NOMO-1 treated with dmso at 0.1 percent for 144 hours (cell line): Measurements from ENCODE around the gene SPNS2.
A peak's percentile ranks its signal among the peaks of the same experiment; 100 is the strongest.

Experiments used
- DNase-seq: peaks from one replicate; lab custom pipeline; 2025; ENCODE audit not compliant: unreplicated experiment; lab: John Stamatoyannopoulos, UW

The SPNS2 gene

DNA sequence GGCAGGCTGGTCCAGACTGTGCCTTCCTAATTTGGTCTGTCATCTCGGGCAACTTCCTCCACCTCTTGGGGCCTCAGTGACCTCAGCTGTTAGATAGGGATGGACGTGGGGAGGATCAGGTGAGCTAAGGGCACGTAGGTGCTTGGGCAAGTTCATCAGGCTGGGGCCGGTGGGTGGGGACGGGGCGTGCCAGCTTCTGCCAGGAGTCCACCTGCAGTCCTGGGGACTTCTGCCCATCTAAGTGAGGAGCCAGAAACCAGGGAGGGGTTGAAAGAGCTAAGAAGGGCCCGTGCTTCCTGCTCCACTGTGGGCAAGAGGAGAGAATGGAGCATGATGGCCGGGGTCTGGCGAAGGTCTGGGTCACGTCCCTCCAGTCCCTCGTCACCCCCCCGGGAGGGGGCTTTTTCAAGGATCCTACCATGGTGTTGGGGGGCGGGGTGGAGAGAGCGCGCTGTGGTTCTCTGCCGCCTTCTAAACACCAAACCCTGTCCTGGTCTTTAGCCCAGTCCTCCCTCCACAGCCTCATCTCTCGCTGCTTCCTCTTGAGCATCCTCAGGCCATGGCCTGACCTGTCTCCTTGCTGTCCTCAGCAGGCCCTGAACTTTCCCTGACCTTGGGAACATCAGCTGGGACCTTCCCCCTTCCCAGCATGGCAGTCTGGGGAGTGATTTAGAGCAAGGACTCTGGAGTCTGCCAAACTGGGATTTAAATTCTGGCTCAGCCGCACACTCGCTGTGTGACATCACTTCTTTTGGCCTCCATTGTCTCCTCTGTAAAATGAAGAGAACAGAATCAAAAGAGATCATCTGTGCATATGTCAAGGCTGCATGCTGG lies 21.6 kb downstream of the SPNS2 start:
- no peak for DNase-seq

DNA sequence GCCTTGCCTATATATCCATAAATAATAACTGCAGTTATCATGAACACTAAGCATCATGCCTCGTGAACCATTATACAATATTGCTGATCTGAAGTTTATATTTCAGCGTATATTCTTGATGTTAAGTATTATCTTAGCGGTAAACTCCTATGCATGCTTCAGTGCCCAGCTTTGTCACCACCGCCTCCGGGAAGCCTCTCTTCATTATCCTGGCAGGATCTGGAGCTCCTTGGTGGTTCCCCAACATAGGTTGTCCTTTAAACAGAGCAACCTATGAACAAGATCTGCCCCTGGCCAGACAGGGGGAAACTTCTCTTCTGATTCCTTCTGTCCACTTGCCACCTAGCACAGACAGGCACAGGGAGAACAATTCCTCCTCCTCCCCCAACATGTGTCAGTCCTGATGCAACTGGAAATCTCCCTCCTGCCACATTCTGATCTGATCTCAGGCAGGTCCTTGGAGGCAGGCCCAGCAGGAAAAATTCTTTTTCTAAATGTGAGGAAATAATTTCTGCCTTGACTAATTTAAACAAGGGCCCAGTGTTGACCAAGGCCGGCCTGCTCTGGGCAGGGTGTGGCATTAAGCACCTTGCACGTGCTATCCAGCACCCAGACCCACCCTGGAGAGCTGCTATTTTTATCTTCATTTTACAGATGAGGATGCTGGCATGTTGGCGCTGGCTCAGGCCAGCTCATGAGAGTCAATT lies 22.4 kb downstream of the SPNS2 start:
- no peak for DNase-seq

DNA sequence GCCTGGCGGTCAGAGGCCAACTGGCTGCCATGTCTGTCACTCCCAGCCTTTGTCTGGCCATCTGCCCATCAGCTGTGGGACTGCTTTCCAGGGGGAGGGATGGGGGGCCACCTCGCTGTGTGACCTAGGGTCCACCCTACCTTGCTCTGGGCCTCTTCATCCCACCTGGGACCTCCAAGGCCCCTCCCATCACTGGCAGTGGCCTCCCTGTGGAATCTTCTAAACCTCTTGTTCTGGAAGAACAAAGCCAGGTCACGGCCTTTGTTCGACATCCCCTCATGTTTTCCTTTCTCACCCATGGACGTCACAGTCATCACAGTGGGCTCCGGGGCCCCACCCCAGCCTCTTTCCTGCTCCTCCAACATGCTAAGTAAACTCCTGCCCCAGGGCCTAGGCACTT lies 24.0 kb downstream of the SPNS2 start:
- no peak for DNase-seq

DNA sequence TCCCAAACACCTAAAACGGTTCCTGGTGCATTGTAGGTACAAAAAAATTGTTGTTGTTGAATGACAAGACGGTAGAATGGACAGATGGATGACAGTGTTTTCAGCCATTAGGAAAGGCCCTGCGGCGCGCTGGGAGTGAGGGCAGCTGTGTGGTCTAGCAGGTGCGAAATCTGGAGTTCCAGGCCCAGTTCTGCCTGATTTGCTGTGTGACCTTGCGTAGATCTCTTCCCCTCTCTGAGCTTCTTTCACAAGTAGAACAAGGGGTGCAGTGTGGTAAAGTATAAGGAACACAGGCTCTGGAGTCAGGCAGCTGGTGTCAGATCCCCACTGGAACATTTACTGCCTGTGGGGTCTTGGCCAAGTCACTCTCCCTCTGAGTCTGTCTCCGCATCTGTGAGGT lies 25.3 kb downstream of the SPNS2 start:
- DNase-seq = no peak

DNA sequence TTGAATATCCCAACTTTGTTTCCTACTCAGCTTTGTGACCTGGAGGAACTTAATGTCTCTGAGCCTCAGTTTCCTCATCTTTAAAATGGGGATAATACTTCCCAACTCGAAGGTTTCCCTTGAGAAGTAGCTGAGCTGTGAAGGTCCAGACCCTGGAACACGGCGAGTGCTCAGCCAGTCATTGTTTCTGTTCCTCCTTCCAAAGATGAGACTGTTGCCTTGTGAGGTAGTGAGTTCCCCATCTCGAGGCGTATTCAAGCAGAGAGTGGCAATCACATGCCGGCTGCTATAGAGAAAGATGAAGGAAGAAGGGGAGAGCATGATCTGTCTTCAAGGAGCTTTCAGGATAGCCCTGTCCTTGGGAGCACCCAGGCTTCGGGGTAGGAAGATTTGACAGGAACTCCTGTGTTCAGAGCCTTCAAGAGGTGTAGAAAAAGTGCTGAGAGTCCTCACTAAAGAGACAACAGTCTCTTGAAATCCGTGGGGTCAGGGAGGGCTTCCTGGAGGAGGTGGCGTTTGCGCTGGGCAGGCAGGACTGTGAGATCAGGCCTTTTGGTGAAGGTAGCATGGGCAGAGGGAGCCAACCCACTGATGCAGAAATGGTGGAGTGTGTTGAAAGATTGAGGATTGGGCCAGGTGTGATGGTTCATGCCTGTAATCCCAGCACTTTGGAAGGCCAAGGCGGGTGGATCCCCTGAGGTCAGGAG lies 27.2 kb downstream of the SPNS2 start:
- no peak for DNase-seq

DNA sequence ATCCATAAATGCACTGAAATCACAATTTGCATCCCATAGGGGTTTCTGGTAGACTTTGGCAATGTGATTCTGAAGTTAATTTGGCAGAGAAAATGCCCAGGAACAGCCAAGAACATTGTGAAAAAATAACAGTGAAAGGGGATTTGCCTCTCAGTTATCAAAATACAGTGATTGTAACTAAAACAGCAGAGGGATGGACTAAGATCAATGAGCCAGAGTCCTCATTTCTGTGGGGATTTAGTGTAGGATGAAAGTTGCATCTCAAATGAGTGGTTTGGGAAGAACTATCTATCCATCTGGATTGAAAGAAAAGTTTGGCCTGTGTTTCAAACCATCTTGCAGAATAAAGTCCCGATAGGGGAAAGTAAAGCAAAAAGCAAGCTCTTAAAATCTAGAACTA lies 28.5 kb downstream of the SPNS2 start:
- no peak for DNase-seq

DNA sequence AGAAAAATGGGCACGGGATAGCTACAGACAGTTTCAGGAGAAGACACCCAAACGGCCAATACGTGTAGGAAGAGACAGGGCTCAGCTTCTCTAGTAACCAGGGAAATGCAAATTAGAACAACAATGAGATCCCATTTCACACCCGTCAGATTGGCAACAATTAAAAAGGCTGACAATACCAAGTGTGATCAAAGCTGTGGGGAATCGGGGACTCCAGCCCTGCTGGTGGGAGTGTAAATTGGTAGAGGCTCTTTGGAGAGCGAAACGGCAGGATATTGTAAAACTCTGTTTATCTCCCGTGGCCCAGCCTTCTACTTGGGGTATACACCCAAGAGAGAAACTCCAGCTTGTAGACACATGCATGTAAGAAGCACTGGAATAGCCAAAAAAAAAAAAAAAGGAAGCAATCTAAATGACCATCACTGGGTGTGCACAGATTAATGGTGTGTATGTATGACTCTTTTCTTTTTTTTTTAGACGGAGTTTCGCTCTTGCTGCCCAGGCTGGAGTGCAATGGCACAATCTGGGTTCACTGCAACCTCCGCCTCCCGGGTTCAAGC lies 29.0 kb downstream of the SPNS2 start:
- peak; percentile 30 for DNase-seq

DNA sequence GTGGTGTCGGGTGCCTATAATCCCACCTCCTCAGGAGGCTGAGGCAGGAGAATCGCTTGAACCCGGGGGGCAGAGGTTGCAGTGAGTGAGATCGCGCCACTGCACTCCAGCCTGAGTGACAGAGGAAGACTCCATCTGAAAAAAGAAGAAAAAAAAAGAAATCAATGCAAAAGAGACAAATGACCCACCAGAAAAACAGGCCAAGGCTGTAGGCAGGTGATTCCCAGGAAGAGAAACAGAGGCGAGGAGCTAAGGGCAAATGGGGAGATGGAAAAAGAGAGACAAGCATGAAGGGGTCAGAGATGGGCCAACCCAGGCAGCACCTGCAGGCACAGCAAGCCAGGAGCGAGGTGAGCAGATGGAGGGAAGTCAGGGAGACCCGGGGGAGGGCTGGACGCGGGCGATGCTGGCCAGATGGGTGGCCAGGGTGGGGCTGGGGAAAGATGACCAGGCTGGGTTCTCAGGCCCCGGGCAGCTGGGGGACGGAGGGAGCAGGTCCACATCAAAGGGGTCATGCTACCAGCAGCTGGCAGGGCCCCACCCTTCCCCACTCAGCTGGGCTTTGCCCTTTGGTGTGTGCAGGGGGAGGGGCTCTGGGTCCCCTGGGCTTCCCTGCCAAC lies 31.0 kb downstream of the SPNS2 start:
- no peak for DNase-seq

DNA sequence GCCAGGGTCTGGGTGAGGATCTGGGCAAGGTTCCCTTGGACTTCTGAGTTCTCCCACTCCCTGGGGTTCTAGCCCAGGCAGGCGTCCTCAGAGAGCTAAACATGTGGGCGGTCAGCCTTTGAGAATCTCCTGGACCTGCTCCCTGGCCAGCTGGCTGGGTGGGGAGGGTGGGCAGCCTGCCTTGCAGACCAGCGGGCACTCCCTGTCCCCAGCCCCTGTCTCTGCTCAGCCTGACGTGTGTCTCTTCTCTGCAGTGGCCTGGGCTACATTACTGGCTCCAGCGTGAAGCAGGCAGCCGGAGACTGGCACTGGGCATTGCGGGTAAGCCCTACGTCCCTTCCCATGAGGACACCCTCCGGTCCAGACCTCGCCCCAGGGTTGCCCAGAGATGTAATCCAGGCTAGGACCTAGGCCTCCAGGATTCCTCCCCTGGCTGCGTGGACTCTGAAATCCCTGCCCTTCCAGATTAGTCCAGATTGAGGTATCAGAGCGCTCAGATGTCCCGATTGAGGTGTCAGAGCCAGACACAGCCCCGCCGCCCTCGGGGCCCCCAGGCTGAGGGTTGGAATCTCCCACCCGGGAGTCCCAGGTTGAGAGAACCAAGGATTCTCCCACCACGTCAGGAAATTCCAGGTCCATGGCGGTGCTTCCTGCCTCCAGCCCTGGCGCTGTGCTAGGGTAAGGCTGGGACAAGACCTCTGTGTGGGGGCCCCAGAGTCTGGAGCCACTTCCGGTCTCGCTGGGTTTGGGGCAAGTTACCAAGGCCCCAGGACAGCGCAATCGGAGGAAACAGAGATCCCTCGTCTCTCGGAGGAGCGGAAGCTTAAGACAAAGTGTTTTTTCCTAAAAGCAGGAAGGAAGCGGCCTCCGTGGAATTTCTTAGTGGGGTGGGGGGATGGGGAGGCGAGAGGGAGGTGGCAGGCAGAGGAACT lies 32.4 kb downstream of the SPNS2 start:
- DNase-seq = no peak

DNA sequence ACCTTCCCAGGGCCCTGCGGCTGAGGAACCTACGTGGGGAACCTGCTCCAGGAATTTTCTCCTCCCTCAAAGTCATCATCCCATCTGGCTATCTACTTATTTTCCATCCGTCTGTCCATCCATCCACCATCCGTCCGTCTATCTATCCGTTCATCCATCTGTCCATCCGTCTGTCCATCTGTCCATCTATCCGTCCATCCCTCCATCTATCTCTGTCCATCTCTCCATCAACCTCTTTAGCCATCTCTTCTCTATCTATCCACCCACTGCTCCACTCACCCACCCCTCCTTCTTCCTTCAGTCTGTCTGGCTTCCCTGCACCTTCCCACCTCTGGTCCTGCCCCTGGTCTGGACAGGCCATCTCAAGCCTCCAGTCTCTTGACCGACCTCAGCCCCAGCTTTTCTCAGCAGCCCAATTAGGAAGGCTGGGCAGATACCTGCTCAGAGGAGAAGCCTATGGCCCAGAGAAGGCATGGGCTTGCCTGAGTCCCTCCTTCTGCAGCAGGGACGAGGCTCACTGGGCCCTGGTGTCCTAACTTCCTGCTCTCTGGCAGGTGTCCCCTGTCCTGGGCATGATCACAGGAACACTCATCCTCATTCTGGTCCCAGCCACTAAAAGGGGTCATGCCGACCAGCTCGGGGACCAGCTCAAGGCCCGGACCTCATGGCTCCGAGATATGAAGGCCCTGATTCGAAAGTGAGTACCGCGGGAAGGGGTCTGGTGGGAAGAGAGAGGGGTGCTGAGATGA lies 33.5 kb downstream of the SPNS2 start:
- no peak for DNase-seq

DNA sequence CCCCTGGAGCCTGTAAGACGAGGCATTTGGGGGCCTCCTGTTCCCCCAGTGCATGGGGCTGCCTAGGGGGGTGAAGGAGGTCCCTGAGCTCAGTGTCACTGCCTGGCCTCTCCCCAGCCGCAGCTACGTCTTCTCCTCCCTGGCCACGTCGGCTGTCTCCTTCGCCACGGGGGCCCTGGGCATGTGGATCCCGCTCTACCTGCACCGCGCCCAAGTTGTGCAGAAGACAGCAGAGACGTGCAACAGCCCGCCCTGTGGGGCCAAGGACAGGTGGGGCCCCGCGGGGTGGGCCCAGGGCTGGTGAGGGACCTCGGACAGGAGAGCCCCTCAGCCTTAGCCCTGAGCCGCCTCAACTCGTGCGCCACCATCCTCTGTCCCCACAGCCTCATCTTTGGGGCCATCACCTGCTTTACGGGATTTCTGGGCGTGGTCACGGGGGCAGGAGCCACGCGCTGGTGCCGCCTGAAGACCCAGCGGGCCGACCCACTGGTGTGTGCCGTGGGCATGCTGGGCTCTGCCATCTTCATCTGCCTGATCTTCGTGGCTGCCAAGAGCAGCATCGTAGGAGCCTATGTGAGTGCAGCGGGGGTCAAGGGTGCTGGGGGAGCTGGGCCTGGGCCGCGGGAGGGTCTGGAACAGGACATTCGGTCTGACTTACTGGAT lies 34.3 kb downstream of the SPNS2 start:
- DNase-seq = no peak

DNA sequence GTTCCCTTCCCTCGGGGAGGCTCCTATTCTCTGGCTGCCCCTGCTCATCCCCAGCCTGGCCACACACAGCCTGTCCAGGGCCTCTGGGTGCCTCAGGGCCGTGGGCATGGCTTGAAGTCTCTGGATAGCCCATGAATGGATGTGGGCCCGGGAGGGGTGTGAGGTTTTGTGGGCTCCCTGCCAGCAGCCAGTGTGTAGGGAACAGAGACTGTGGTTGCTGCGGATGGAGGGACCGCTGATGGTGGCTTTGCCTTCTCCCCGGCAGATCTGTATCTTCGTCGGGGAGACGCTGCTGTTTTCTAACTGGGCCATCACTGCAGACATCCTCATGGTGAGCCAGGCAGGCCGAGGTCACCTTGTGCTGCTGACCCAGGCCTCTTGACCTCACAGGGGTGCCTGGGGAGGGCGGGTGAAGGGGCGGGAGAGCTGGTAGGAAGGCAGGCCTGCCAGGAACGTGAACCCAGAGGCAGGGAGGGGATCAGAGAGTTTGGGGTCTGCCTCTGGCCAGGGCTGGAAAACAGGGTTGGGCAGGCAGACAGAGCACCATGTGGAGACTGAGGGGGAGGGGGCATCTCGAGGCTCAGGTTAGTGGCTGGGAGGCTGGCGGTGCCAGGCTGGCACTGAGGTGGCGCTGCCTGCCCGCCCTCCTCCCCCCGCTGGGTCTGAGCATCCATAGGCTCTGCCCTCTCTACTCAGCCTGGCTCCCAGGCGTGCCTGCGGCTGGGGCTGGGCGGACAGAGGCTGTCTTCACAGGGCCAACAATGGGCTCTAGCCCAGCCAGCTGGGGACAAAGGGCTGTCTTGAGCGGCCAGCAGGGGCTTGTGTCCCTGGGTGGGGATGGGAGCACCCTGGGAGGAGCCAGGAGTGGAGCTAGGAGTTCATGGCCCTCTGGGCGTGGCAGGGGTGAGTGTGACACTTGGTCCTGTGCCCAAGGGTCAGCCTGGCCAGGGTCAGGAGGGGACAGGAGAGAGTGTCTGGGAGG lies 35.1 kb downstream of the SPNS2 start:
- DNase-seq = no peak

DNA sequence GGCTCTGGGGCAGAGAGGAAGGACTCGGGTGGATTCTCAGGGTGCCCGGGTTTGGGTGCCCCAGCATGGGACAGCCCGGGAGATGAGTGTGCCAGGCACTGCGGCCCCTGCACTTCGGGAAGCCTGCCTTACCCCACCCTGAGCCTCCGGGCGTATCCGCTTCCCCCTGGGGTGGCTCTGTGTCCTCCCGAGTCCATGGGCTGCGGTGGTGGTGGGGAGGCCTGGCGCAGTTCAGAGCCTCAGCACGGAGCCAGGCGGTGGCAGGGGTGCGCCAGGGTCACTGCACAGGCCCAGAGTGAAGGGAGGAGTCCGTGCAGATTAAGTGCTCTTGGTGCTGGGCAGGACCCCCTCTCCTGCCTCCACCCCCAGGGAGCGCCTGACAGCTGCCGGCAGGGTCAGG lies 35.8 kb downstream of the SPNS2 start:
- DNase-seq = no peak

DNA sequence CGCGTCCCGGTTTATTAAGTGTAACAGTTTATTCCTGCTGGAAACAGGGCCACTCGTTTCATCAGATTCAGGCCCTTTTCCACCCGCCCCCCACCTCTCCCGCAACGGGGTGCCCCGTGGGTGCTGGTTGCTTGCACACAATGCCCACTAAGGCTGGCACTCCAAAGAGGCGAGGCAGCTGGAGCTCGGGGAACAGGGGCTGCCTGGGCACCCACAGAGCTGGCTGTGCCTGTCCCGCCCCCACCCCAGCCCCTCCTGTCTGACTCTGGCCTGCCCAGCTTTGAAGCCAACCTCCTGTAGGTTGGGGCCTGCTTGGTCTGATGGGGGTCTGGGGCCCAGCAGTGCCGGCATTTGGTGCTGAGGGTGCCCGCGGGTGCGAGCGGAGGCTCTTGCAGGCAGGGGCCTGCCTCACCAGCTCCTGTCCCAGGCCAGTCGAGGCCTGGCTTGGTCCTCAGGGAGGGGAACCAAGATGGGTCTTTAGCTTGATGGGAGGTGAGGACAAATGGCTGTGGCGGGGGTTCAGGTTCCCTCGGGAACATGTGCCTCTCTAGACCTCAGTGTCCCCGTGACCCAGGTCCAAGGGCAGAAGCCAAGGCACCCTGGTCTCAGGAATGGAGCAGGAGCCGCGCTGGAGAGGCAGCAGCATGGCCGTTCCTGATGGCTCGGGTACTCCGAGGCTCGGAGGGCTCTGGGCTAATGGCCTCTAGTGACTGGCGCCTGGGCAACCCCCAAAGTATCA lies 36.4 kb downstream of the SPNS2 start:
- no peak for DNase-seq

DNA sequence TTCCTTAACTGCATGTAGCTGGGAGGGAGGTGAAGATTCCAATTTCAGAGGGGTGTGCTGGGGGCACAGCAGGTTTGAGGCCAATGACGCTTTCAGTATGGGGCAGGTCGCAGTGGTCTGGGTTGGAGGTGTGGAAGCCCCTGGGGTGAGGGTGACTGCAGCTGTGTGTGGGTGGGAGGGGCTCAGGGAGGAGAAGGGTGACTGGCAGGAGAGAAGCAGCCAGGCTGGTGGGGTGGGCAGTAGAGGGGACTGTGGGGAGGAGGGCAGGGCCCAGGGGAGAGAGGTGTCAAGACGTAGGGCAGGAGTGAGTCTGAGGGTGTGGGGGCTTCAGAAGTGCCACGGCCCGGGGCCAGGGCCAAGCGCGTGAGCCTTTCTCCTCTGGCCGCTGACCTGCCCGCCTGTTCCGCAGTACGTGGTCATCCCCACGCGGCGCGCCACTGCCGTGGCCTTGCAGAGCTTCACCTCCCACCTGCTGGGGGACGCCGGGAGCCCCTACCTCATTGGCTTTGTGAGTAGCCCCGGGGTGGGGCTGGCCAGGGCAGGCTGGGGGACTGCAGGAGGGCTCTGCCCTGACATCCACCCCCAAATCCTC lies 37.1 kb downstream of the SPNS2 start:
- DNase-seq = no peak

DNA sequence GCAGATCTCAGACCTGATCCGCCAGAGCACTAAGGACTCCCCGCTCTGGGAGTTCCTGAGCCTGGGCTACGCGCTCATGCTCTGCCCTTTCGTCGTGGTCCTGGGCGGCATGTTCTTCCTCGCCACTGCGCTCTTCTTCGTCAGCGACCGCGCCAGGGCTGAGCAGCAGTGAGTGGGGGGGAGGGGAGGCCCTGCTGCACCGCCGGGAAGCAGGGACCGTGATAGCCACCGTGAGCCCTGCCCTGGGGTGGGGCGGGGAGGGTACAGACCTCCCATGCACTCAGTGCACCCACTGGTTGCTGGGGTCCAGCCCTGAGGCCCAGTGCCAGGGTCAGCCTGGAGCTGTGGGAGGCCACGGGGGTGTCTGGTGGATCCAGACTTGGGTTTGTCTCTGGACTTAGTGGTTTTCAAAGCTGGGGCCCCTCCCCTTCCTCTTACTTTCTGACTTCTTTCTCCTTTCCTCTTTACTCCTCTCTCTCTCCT lies 37.6 kb downstream of the SPNS2 start:
- no peak for DNase-seq
